SIG-M5 (cell line): Measurements from ENCODE around the gene TPK1.
"Not testable (repeated sequence)": the region's sequence is repeated elsewhere in the genome, so short reads cannot be mapped to it uniquely, and the experiment has no call there.

Experiments used
- DNase-seq: peaks from one replicate; lab custom pipeline; 2025; lab: John Stamatoyannopoulos, UW

TPK1 gene

DNA sequence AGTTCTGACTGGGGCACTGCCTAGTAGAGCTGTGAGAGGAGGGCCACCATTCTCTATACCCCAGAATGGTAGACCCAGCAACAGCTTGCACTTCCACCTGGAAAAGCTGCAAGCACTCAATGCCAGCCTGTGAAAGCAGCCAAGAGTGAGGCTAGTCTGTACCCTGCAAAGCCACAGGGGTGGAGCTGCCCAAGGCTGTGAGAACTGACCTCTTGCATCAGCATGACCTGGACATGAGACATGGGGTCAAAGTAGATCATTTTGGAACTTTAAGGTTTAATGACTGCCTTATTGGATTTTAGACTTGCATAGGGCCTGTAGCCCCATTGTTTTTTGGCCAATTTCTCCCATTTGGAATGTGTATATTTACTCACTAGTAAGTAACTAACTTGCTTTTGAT lies 206.3 kb downstream of the TPK1 start:
- DNase-seq: no peak

DNA sequence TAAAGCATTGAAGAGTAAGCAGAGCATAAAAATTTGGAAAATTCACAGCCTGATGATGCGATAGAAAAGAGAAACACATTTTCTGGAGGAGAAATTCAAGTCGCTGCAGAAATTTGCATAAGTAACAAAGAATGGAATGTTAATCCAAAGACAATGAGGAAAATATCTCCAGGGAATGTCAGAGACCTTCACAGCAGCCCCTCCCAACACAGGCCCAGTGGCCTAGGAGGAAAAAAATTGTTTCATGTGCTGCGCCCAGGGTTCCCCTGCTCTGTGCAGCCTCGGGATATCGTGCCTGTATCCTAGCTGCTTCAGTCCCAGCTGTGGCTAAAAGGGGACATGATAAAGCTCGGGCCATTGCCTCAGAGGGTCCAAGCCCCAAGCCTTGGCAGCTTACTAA lies 206.8 kb downstream of the TPK1 start:
- DNase-seq: no peak

DNA sequence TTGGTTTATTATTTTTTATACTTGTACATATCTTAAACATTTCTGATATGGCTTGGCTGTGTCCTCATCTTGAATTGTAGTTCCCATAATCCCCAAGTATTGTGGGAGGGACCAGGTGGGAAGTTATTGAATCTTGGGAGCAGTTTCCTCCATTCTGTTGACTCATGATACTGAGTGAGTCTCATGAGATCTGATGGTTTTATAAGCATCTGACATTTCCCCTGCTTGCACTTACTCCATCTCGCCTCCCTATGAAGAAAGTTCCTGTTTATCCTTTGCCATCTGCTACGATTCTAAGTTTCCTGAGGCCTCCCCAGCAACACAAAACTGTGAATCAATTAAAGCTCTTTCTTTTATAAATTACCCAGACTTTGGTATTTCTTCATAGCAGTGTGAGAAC lies 207.7 kb downstream of the TPK1 start:
- no peak for DNase-seq

DNA sequence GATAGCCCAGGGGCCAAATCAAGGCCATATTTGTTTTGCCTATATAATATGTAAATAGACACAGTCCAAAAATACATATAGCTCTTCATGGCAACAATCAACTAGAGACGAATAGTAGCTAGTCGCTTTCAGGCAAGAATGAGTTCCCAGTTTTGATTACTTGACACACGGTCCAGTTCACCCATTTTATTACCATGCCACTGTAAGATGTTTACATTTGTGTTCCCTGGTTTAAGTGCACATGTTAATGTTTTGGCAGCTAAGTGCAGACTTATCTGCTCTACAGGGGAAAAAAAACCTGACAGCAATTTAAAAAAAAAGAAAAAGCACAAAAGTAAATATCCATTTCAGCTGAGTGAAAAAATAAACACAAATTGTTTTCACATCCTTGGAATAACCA lies 213.1 kb downstream of the TPK1 start:
- DNase-seq: no peak

DNA sequence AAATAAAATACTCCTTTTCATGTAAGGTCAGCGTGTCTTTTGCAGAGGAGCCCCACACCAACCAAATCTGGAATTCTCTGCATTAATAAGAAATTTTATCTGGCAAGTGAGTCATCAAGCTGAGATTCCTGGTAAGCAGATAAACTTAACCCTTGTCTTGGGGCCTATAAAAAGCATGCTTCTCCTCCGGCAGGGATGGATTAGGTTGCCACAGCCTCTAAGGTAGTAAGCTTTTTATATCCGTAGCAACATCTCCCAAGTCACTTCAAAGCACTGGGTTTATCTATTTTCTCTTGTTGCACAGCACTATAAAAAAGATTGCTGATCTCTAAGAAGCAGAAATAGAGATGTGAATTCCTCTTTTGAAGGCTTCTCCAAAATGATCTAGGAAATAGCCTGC lies 229.6 kb downstream of the TPK1 start:
- DNase-seq: no peak

DNA sequence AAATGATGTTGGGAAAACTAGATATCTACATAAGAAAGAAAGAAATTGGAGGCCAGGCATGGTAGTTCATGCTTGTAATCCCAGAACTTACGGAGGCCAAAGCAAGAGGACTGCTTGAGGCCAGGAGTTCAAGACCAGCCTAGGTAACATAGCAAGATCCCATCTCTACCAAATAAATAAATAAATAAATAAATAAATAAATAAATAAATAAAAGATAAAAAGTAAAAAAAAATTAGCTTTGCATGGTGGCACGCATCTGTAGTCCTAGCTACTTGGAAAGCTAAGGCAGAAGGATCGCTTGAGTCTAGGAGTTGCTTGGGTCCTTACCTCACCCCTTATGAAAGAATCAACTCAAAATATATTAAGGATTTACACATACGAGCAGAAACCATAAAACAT lies 238.9 kb downstream of the TPK1 start:
- DNase-seq: no peak

DNA sequence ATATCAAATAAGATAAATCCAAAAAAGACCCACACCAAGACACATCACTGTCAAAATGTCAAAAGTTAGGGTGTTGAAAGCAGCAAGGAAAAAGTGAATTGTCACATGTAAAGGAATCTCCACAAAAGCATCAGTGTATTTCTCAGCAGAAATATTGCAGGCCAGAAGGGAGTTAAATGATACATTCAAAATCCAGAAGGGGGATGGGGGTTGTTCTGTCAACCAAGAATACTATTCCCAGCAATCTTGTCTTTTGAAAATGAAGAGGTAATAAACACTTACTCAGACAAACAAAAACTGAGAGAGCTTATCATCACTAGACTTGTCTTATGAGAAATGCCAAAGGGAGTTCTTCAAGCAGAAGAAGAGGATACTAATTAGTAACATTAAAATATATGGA lies 241.3 kb downstream of the TPK1 start:
- DNase-seq: no peak

DNA sequence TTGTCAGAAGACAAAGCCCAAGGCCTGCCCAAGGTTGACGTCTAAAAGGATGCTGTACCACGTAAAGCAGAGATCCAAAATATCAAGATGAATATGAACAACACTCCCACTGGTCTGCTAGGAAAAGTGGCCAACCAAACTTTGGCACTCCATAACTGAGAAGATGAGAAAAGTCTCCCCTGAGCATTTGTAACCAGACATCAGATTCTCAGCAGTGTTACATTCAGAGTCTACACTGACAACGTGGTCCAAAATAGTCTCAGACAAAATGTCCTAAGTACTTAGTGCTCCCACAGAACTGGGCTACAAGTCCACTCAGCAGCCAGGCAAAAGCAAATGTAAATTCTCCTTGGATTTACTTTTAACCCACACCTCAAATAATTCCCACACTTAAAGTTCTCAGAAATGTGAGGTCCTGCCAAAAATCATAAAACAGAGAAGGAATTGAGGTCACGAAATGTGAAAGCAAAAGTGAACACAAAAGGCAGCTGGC lies 247.2 kb downstream of the TPK1 start:
- DNase-seq: no peak

DNA sequence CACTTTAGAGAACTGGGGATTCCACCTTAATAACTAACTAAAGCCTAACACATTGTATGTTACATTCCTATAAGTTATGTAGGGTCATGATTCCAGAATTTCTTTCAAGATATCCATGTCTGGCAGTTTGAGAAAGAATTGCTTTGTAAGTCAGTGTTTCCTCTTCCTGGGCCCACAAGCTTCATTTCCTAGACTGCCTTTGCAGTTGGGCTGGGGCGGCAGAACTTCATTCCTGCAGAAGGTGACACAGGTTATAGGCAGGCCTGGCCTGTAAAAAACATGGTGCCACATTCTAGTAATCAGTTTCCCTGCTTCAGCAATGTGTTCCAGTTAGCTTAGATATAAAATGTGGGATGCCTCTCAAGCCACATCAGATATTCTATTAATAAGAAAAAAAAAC lies 248.2 kb downstream of the TPK1 start:
- no peak for DNase-seq

DNA sequence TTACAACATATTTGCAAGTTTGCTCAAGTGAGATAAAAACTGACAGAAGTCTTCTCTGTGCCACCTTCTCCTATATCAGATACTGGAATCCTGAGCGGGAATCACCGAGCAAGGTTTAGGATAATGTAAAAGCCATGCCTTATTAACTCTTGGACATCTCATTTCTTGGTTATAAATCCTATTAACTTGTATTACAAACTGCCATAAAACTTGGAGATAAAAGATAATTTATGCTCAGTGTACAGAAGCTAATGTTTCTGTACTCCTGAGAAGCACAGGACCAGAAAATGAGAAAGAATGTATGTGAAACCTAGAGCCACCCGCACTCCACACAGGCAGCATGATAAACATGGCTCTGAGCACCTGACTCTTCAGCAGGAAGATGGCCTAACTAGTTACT lies 251.1 kb downstream of the TPK1 start:
- no peak for DNase-seq

DNA sequence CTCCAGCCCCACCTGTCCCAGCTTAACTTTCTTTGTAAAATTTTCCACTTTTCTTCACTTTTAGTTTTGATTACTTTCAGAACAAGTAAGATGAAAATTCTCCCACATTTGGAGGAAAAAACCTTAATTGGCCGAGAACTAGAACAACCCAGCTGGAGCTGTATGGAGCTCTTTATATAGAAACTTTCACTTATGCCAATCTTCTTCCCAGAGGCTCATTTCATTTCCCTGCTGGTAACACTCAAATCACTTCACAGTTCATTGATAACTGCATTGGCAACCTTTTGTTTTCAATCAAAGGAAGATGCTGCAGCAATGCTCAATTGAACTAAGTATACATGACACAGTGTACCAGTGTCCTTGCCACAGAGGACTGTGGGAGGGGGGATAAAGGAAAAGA lies 256.2 kb downstream of the TPK1 start:
- DNase-seq: no peak

DNA sequence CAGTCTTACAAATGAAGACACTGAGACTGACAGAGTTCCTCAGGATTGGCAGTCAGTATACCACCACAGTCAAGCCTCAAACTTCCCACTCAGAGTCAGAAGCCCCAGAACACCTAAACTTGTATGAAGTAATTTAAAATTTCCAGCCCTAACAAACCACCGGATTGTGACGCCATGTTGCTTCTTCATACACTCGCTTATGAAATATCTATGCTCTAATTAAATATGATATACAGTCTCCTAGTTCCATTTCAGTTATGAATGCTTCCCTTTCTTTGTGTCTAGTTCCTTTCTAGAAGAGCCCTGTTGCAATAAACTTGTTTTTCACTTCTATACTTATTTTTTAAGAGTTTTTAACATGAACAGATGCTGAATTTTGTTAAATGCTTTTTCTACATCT lies 260.4 kb downstream of the TPK1 start:
- DNase-seq: no peak

DNA sequence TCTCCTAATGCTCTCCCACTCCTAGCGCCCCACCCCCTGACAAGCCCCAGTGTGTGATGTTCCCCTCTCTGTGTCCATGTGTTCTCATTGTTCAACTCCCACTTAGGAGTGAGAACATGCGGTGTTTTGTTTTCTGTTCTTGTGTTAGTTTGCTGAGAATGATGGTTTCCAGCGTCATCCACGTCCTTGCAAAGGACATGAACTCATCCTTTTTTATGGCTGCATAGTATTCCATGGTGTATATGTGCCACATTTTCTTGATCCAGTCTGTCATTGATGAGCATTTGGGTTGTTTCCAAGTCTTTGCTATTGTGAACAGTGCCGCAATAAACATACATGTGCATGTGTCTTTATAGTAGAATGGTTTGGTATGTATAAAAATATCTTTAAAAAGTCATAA lies 261.1 kb downstream of the TPK1 start:
- not testable (repeated sequence) for DNase-seq

DNA sequence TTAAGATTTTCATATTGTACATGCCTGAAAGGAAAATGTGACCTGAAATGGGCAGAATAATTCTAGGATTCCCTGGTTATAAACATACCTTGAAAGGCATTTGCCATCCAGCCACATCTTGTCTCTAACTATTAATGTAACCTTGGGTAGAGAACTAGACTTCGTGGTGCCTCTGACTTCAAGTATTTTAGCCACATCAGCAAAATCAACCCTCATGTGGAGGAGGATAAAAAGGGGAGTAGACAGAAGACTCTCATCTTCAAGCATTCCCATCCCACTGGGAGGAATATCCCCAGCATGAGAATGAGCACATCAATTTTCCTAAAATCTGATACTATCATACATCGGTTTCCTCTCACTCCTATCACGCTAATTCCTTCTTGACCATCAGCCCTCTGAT lies 267.6 kb downstream of the TPK1 start:
- DNase-seq: no peak

DNA sequence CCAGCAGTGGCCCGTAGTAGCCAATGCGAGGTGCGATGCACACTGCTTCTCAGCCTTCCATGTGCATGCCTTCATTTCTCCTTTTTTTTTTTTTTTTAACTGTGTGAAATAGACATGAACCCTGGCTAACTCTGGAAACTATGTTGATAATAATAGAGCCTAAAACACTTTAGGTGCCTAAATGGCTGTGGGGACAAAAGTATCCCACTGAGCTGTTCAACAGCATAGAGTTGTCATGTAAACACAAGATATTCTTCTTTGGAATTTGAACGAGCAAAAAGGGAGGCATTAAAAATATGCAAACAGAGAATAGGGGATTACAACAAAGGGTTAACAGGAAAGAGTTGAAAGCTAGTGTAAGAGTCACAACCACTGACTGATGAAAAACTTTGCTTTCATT lies 270.3 kb downstream of the TPK1 start:
- DNase-seq: no peak

DNA sequence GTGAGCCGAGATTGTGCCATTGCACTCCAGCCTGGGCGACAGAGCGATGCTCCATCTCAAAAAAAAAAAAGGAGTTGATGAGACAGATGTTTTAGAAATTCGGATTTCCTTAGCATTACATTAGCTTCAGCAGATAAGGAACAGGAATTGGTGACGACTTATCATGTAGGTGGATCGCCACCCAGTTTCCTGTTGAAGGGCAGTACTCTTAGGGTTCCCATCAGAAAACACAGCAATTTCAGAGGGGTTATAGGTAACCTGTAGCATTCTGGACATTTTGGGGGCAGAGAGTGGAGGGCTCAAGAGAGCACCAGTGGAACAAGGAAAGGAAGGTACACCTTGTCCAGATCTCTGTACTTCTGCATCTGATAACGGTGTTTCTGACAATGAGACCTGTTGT lies 286.0 kb downstream of the TPK1 start:
- no peak for DNase-seq

DNA sequence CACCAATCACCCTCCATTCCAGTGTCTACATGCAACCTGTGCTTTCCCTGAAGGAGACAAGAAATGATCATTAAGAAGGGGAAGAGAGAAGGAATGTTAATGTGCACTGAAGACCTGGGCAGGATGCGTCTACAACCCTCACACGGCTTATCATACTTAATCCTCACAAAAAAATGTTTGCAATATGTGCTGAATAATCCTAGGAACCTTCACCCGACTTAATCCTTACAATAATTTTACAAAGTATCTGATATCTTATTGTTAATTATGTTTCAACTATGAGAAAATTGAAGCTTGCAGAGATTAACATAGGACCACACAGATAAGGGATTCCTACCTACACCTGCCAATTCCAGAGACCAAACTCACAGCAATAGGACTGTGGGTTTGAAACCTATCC lies 287.3 kb downstream of the TPK1 start:
- DNase-seq: no peak

DNA sequence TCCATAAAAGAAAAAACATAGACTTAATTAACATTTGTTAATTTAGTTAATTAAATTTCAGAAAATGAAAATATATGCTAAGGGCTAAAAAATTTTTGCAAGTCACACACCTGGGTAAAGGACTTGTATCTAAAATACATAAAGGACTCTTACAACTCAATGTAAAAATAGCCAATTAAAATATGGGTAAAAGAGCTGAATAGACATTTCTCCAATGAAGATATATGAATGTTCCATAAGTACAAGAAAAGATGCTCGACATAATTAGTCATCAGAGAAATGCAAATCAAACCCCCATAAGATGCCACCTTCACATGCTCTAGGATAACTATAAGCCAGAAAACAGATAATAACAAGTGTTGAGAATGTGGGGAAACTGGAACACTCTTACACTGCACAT lies 288.0 kb downstream of the TPK1 start:
- DNase-seq: no peak

DNA sequence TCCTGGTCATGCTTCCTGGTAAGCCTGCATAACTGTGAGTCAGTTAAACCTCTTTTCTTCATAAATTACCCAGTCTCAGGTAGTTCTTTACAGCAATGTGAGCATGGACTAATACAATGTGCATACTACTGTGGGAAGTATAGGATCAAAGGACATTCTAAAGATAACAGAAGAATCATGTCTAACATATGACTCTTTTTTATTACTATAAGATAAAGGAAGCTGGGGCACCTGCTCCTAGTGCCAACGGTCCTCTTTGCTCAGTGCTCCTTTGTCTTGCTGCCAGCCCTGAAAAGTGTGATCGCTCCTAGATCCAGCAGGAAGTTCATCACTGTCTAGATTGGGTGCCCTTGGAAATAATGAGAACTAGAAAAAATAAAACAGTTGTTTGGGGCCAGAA lies 289.1 kb downstream of the TPK1 start:
- no peak for DNase-seq

DNA sequence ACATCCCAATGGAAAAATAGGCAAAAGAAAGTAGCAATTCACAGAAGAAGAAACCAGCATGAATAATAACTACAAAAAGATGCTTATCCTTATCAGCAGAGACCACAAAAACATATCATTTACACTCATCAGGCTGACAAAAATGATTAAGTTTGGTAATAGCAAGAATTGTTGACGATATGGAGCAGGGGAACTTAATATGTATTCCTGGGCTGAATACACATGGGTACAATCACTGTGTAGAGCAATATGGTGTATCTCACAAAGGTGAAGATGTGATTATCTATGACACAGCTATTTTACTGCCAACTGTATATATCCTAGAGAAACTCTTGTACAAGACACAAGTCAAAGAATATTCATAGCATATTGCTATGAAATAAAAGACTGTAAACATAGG lies 290.5 kb downstream of the TPK1 start:
- DNase-seq: no peak

DNA sequence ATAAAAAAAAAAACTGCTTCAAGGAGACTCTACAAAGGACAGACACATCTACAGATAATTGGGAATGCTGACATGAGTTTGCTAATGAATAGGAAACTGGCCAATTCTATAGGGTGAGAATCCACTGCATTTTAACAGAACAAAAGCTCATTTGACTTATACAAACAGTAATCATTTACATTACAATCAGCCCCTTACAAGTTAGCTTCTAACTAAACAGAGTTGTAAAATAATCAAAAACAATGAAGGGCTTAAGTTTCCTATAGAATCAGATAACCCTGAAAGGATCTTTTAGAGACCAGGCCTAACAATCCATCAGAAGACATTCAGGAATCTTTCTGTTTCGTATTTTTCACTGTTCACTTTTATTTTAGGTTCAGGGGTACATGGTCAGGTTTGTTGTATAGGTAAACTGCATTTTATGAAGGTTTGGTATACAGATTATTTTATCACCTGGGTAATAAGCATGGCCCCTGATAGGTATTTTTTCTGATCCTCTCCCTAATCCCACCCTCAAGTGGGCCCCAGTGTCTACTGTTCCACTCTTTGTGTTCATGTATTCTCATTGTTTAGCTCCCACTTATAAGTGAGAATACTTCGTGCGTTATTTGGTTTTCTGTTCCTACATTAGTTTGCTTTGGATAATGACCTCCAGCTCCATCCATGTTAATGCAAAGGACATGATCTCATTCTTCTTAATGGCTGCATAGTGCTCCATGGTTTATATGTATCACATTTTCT lies 301.0 kb downstream of the TPK1 start:
- DNase-seq: no peak

DNA sequence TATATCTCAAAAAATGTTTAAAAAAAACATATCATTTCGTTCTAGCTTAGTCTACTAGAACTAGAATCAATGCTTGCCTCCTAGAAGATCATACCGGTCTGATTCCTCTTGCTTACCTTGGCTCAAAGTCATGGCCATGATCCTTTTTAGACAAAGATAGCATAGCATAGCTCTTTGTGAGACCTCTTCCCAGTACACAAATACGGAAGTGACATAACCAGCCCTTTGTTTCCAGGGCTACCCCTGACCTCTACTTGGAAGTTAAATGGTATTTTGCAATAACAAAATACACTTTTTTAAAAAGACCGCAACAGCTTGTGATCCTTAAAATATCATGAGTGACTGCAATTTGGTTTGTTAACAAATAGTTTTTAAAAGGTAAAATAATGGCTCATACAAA lies 301.7 kb downstream of the TPK1 start:
- no peak for DNase-seq

DNA sequence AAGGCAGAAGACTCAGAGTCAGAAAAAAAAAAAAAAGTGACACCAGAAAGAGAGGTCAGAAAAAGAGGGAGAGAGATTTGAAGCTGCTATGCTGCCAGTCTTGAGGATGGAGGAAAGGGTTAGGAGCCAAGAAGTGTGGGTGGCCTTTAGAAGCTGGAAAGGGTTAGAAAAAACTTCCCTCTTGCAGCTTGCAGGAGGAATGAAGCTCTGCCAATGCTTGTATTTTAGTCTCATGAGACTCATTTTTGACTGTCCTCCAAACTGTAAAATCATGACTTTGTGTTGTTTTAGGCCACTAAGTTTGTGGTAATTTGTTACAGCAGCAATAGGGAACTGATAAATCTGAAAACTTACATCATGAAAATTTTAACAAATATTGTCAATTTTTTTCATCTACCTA lies 304.7 kb downstream of the TPK1 start:
- DNase-seq: no peak

DNA sequence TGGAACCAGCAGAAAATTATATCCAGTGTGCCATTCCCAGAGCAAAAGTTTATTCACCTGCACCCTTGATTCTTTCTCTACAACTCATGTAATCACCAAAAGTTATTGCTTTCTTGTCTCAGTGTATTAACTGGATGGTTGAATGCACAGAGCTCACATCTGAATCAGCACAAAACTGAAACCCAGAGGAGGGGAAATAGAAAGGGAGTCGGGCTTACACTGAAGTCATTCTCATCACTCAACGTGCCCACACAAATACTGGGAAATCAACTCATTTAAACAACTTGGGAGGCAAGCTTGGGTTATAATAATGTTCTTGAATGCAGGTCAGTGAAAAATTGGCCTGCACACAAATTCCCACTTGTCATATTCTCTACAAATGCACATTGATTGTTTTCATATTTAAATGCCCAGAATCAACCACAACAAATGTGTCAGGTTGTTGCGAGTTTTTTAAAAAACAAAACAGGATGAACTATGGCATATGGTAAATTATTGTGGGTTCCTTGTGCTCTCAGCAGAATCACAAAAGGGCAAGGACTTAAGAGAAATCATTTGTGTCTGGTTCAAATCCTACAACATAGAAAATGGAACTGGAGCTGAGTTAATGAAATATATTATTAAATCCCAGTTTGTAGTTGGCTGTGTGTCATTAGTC lies 306.5 kb downstream of the TPK1 start:
- DNase-seq: no peak
